ENCODE results near the gene H2AZ1.

H2AZ1 gene

DNA sequence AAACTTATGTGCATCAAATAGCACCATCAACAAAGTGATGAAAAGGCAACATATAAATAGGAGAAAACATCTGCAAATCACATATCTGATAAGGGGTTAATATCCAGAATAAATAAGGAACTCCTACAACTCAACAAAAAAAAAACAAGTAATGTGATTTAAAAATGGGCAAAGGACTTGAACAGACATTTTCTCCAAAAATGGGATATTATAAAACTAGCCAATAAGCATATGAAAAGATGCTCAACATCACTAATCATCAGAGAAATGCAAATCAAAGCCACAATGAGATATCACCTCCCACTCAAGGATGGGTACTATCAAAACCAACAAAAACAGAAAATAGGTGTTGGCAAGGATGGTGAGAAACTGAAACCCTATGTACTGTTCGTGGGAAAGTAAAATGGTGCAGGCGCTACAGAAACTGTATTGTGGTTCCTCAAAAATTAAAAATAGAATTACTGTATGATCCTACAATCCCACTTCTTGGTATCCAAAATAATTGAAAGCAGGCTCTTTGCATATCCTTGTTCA lies 6.1 kb downstream of the H2AZ1 start:
- H3K27ac ChIP-seq (ENCODE audit: low read depth, low read length) = no peak overlapping the region
- H3K9ac ChIP-seq (ENCODE audit: low read length) = no peak overlapping the region
- no peaks in the 10 kb centered on the region for H3K27me3 ChIP-seq (ENCODE audit: control insufficient read depth in 1 of 2, insufficient read depth in 2 of 2, low read length in 2 of 2)
- peaks cover 38% of the 10 kb centered on the region for H3K4me1 ChIP-seq (ENCODE audit: insufficient read depth, low read length)
- H3K4me3 ChIP-seq (ENCODE audit: low read depth in 1 of 2, low read length in 2 of 2) = no peak overlapping the region
- H3K9me3 ChIP-seq (ENCODE audit: low read length) = no peaks in the 10 kb centered on the region
- H3K36me3 ChIP-seq (ENCODE audit: insufficient read depth, low read length) = no peaks in the 10 kb centered on the region

DNA sequence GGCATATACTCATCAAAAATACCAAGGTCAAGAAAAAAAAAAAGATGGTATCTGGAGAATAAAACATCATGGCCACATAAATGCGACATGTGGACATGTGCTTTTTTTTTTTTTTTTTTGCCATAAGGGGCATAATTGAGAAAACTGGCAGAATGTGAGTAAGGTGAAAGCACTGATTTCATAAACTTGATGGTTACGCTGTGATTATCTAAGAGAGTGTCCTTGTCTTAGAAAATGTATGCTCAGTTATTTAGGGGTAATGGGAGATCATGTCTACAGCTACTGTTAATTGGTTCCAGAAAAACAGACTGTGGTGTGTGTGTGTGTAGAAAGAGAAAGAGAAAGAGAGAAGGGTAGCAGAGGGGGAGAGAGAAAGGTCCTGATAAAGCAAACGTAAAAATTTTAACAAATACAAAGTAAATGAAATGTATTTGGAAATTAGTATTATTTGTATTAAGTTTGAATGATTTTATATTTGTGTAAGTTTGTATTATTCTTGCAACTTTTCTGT lies 11.8 kb downstream of the H2AZ1 start:
- Histone ChIP-seq H3K4me3 (ENCODE audit: low read depth in 1 of 2, low read length in 2 of 2) (no peak overlapping the region), H3K9ac (ENCODE audit: low read length) (no peak overlapping the region), H3K36me3 (ENCODE audit: insufficient read depth, low read length) (no peaks in the 10 kb centered on the region), H3K27me3 (ENCODE audit: control insufficient read depth in 1 of 2, insufficient read depth in 2 of 2, low read length in 2 of 2) (no peaks in the 10 kb centered on the region), H3K27ac (ENCODE audit: low read depth, low read length) (no peak overlapping the region), H3K9me3 (ENCODE audit: low read length) (peaks cover 9% of the 10 kb centered on the region), H3K4me1 (ENCODE audit: insufficient read depth, low read length) (no peaks in the 10 kb centered on the region)

DNA sequence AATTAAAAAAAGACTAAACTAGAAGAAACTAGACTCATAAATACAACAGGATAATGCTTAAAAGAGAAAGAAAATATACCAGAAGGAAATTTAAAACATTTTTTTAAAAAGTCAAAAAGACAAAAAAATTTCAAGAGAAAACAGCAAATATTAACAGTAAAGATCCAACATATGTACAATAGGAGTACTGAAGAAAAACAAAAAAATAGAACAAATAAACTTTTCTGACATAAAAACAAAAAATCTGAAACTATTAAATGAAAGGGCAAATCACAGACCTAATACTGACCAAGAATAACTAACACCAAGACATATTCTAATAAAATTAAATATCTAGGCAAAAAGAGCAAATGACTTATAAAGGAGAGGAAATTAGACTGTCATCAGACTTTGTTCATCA lies 15.2 kb downstream of the H2AZ1 start:
- Histone ChIP-seq H3K9me3 (ENCODE audit: low read length) (peaks cover 9% of the 10 kb centered on the region), H3K4me1 (ENCODE audit: insufficient read depth, low read length) (no peaks in the 10 kb centered on the region), H3K9ac (ENCODE audit: low read length) (no peak overlapping the region), H3K36me3 (ENCODE audit: insufficient read depth, low read length) (no peaks in the 10 kb centered on the region), H3K27me3 (ENCODE audit: control insufficient read depth in 1 of 2, insufficient read depth in 2 of 2, low read length in 2 of 2) (no peaks in the 10 kb centered on the region), H3K27ac (ENCODE audit: low read depth, low read length) (no peak overlapping the region), H3K4me3 (ENCODE audit: low read depth in 1 of 2, low read length in 2 of 2) (no peak overlapping the region)

DNA sequence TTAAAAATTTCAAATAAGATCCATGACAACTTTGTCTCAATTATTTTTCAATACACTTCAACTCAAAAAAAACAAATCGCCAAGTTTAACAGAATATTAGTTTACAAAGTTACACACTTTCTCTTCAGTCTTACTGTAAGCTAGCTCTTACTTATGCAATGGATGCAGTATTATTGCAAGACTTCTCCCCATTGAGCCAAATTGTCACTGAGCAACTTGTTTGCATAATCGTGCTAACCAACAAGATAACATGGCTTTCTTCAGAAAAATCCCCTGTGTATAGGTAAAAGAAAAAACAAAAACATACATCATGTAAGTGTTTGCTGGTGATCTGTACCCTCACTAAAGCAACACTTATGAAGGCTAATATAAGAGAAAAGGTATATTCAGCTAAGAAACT lies 22.5 kb downstream of the H2AZ1 start:
- H3K27me3 ChIP-seq (ENCODE audit: control insufficient read depth in 1 of 2, insufficient read depth in 2 of 2, low read length in 2 of 2) = no peaks in the 10 kb centered on the region
- H3K36me3 ChIP-seq (ENCODE audit: insufficient read depth, low read length) = peaks cover 3% of the 10 kb centered on the region
- H3K4me1 ChIP-seq (ENCODE audit: insufficient read depth, low read length) = no peaks in the 10 kb centered on the region
- H3K27ac ChIP-seq (ENCODE audit: low read depth, low read length) = no peak overlapping the region
- no peak overlapping the region for H3K4me3 ChIP-seq (ENCODE audit: low read depth in 1 of 2, low read length in 2 of 2)
- no peak overlapping the region for H3K9ac ChIP-seq (ENCODE audit: low read length)
- H3K9me3 ChIP-seq (ENCODE audit: low read length) = no peaks in the 10 kb centered on the region

DNA sequence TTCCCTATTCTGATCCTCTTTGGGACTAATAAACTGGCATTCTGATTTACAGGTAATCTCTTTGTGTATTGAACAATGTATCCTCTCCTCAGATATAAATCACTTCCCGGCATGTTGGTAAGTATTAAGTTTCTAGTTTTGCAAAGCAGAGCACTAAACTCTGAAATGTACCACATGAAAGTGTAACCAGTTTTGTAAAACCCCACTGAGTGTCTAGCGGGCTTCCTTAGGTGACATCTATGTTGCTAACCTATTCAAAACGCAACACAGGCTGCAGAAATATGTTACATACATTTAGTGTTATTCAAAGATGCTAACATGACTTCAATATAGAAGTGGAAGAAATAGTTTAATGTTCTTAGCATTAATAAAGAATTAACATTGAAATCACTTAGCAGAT lies 28.9 kb downstream of the H2AZ1 start:
- peaks cover 6% of the 10 kb centered on the region for H3K36me3 ChIP-seq (ENCODE audit: insufficient read depth, low read length)
- H3K4me1 ChIP-seq (ENCODE audit: insufficient read depth, low read length) = no peaks in the 10 kb centered on the region
- H3K27ac ChIP-seq (ENCODE audit: low read depth, low read length) = no peak overlapping the region
- no peaks in the 10 kb centered on the region for H3K9me3 ChIP-seq (ENCODE audit: low read length)
- H3K27me3 ChIP-seq (ENCODE audit: control insufficient read depth in 1 of 2, insufficient read depth in 2 of 2, low read length in 2 of 2) = no peaks in the 10 kb centered on the region
- no peak overlapping the region for H3K9ac ChIP-seq (ENCODE audit: low read length)
- no peak overlapping the region for H3K4me3 ChIP-seq (ENCODE audit: low read depth in 1 of 2, low read length in 2 of 2)

DNA sequence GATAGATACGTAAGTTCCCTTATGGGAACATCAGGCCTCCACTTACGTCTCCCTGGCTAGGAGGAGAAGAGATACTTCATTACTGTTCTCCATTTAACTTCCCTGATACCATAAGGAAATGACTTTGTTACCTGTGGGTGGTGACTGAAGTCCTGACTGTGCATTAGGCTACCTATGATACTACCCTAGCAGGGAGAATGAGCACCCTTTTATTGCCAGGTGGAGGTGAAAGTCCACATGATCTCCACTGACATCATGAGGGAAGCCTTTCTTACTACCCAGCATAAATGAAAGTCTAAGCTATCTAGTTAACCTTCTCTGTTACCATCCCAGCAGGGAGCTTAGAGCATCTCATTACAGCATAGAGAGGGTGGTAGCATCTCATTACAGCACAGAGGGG lies 31.4 kb downstream of the H2AZ1 start:
- Histone ChIP-seq H3K27ac (ENCODE audit: low read depth, low read length) (no peak overlapping the region), H3K27me3 (ENCODE audit: control insufficient read depth in 1 of 2, insufficient read depth in 2 of 2, low read length in 2 of 2) (no peaks in the 10 kb centered on the region), H3K9me3 (ENCODE audit: low read length) (no peaks in the 10 kb centered on the region), H3K4me3 (ENCODE audit: low read depth in 1 of 2, low read length in 2 of 2) (no peak overlapping the region), H3K4me1 (ENCODE audit: insufficient read depth, low read length) (no peaks in the 10 kb centered on the region), H3K36me3 (ENCODE audit: insufficient read depth, low read length) (peaks cover 6% of the 10 kb centered on the region), H3K9ac (ENCODE audit: low read length) (no peak overlapping the region)

DNA sequence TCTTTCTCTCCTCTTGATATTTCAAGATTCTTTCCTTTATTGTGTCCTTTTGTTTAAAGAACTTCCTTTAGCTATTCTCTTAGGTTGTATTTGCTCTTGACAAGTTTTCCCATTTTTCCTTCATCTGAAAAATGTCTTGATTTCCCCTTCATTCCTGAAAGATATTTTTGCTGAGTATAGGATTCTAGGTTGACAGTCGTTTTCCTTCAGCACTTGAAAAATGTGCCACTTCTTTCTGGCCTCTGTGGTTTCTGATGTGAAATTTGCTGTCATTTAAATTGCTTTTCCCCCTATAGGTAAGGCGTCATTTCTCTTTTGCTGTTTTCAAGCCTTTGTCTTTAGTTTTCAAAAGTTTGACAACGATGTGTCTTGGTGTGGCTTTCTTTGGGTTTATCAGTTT lies 32.5 kb downstream of the H2AZ1 start:
- no peak overlapping the region for H3K27ac ChIP-seq (ENCODE audit: low read depth, low read length)
- H3K27me3 ChIP-seq (ENCODE audit: control insufficient read depth in 1 of 2, insufficient read depth in 2 of 2, low read length in 2 of 2) = no peaks in the 10 kb centered on the region
- H3K36me3 ChIP-seq (ENCODE audit: insufficient read depth, low read length) = peaks cover 6% of the 10 kb centered on the region
- H3K4me3 ChIP-seq (ENCODE audit: low read depth in 1 of 2, low read length in 2 of 2) = no peak overlapping the region
- H3K4me1 ChIP-seq (ENCODE audit: insufficient read depth, low read length) = no peaks in the 10 kb centered on the region
- no peak overlapping the region for H3K9ac ChIP-seq (ENCODE audit: low read length)
- H3K9me3 ChIP-seq (ENCODE audit: low read length) = no peaks in the 10 kb centered on the region

DNA sequence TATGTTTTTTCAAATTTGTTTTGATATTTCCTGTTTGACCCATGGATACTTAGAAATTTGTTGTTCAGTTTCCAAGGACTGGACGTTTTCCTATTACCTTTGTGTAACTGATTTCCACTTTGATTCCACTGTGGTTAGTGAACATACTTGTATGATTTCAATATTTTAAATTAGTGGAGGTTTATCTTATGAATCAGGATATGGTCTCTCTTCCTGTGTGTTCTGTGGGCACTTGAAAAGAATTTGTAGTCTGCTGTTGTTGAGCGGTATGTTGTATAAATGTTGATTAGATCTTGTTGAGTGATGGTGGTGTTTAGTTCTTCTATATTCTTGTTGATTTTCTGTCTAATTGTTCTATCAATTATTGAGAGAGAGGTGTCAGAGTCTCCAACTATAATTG lies 34.6 kb downstream of the H2AZ1 start:
- Histone ChIP-seq H3K27me3 (ENCODE audit: control insufficient read depth in 1 of 2, insufficient read depth in 2 of 2, low read length in 2 of 2) (no peaks in the 10 kb centered on the region), H3K9me3 (ENCODE audit: low read length) (no peaks in the 10 kb centered on the region), H3K27ac (ENCODE audit: low read depth, low read length) (no peak overlapping the region), H3K36me3 (ENCODE audit: insufficient read depth, low read length) (peaks cover 6% of the 10 kb centered on the region), H3K9ac (ENCODE audit: low read length) (no peak overlapping the region), H3K4me1 (ENCODE audit: insufficient read depth, low read length) (no peaks in the 10 kb centered on the region), H3K4me3 (ENCODE audit: low read depth in 1 of 2, low read length in 2 of 2) (no peak overlapping the region)

All from muscle layer of colon (tissue), 2 donors.